Endodermal cell (in vitro differentiated cells): ENCODE measurements around the gene KLK12. TPM values are rescaled to one million over a fixed set of nuclear protein-coding genes. Genes with fewer than 3 reads are reported as not detected.
A peak's percentile ranks its signal among the peaks of the same experiment; 100 is the strongest.

Experiments
- DNase-seq: peaks from one replicate; pipeline ENCODE4 v3.0.0-alpha.2; 2017
- H3K27ac ChIP-seq: 2 replicates; pipeline ENCODE4 v1.5.1; 2013; ENCODE audit warnings: mild to moderate bottlenecking, low read depth, low read length, moderate library complexity
- H3K27me3 ChIP-seq: 2 replicates; pipeline ENCODE4 v1.6.1; 2013; ENCODE audit warnings: mild to moderate bottlenecking, low read length, moderate library complexity; ENCODE audit not compliant: insufficient read depth, control insufficient read depth, poor library complexity, severe bottlenecking
- H3K36me3 ChIP-seq: 2 replicates; pipeline ENCODE4 v1.7.0; 2013; ENCODE audit warnings: mild to moderate bottlenecking, low read length, moderate library complexity; ENCODE audit not compliant: control insufficient read depth, insufficient read depth
- H3K4me1 ChIP-seq: one replicate; pipeline ENCODE4 v1.7.0; 2013; ENCODE audit warnings: low read length; ENCODE audit not compliant: control insufficient read depth, insufficient read depth
- H3K4me3 ChIP-seq: 2 replicates; pipeline ENCODE4 v1.5.1; 2013; ENCODE audit warnings: mild to moderate bottlenecking, low read length, moderate library complexity
- H3K9ac ChIP-seq: 2 replicates; pipeline ENCODE4 v1.6.1; 2013; ENCODE audit warnings: mild to moderate bottlenecking, low read length, moderate library complexity; ENCODE audit not compliant: poor library complexity, severe bottlenecking; ENCODE audit errors: extremely low read depth
- H3K9me3 ChIP-seq: 2 replicates; pipeline ENCODE4 v1.6.1; 2013; ENCODE audit warnings: mild to moderate bottlenecking, low read length, moderate library complexity; ENCODE audit not compliant: control insufficient read depth
- H3K27ac Mint-ChIP-seq: 2 replicates; pipeline ENCODE4 v1.8.0; 2020; ENCODE audit warnings: mixed read lengths
- H3K27me3 Mint-ChIP-seq: 2 replicates; pipeline ENCODE4 v1.8.0; 2021; ENCODE audit warnings: mild to moderate bottlenecking, mixed read lengths; ENCODE audit not compliant: insufficient read depth
- H3K36me3 Mint-ChIP-seq: 2 replicates; pipeline ENCODE4 v1.8.0; 2020; ENCODE audit warnings: low read depth, mixed read lengths
- H3K4me1 Mint-ChIP-seq: 2 replicates; pipeline ENCODE4 v1.8.0; 2020; ENCODE audit warnings: mixed read lengths
- H3K4me3 Mint-ChIP-seq: 2 replicates; pipeline ENCODE4 v1.8.0; 2020; ENCODE audit warnings: mild to moderate bottlenecking, moderate library complexity, mixed read lengths
- H3K9me3 Mint-ChIP-seq: 2 replicates; pipeline ENCODE4 v1.8.0; 2020; ENCODE audit warnings: mild to moderate bottlenecking, mixed read lengths
- WGBS, 2 experiments: methylation state at CpG; one replicate each; pipeline versions ENCODE4 v1.1.5 to v1.1.7; 2013; ENCODE audit warnings: missing lambda C conversion rate in 2 of 2, mixed read lengths in 1 of 2; ENCODE audit not compliant: insufficient coverage in 1 of 2, insufficient read length in 1 of 2; 5-methylcytosine and 5-hydroxymethylcytosine counted together
- total RNA-seq, 2 donors: library from RNA; stranded (reverse); fragmentation: NEBNext Ultra II Directional in 1 of 2; extraction: Animal tissue kit (Norgen Biotek cat#: 25700) in 1 of 2; gene quantifications; 2 replicates in 1 of 2; 3 replicates in 1 of 2; pipeline ENCODE4 v1.2.1, GENCODE V29; 2021
- TF ChIP-seq, protein P1 (sequence below): fragments of 200-600 bp; sonication (generic); conservative IDR thresholded peaks from 2 replicates; pipeline ENCODE4 v1.5.0; 2021; ENCODE audit warnings: antibody characterized with exemption, mild to moderate bottlenecking

Gene KLK12
- total RNA-seq, 2 donors from 2014 or later: not detected

DNA sequence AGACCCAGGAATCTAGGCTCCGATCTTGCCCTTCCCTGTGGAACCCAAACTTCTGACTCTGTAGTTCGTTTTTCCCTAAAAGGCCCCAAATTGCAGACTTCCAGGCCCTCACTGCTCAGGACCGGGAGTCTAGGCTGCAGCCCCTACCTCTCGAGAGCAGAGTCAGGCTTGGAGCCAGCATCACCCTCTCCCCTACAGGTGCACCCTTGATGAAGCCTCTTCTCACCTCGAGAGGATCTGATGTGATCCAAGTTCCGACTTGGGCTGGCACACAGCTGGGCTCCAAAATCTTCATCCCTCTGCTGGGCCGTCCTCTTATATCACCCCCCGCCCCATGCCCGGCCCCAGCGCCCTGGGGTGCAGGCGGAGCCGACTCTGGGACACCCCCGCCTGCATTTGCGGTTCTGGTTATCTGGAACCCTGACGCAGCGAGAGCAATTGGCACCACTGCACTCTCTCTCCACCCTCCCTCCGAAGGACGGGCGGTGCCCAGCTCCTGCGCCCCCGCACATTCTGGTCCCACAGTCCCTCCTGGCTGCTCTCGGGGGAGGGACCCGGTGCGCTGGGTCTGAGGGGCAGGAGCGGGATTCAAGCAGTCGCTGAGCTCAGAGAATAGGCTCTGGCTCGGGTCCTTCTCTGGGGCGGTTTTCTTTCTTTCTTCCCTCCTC lies 51.0 kb downstream of the KLK12 start, which contains the start of gene KLK7:
Gene KLK7 (minus strand): TSS at position 293 of the 668 bp plus-strand sequence. CDS start 1,518 bp downstream, outside the sequence.
- H3K9me3 Mint-ChIP-seq: peaks cover 4% of the 10 kb centered on the region
- peaks cover 27% of the 10 kb centered on the region for H3K27me3 ChIP-seq
- H3K27me3 Mint-ChIP-seq: peaks cover 66% of the 10 kb centered on the region
- TF ChIP-seq, protein P1, sequence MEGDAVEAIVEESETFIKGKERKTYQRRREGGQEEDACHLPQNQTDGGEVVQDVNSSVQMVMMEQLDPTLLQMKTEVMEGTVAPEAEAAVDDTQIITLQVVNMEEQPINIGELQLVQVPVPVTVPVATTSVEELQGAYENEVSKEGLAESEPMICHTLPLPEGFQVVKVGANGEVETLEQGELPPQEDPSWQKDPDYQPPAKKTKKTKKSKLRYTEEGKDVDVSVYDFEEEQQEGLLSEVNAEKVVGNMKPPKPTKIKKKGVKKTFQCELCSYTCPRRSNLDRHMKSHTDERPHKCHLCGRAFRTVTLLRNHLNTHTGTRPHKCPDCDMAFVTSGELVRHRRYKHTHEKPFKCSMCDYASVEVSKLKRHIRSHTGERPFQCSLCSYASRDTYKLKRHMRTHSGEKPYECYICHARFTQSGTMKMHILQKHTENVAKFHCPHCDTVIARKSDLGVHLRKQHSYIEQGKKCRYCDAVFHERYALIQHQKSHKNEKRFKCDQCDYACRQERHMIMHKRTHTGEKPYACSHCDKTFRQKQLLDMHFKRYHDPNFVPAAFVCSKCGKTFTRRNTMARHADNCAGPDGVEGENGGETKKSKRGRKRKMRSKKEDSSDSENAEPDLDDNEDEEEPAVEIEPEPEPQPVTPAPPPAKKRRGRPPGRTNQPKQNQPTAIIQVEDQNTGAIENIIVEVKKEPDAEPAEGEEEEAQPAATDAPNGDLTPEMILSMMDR: no peak
- H3K9ac ChIP-seq: no peak within 1 kb of the TSS
- no peak within 1 kb of the TSS for H3K4me3 Mint-ChIP-seq
- H3K27ac ChIP-seq: no peak within 1 kb of the TSS
- no peaks in the 10 kb centered on the region for H3K9me3 ChIP-seq
- H3K36me3 ChIP-seq: no peaks in the 10 kb centered on the region
- 69 to 79% methylated on average over 18 to 28 of the region's 28 CpGs for WGBS, 2 experiments
- no peak within 1 kb of the TSS for H3K4me3 ChIP-seq
- no peak within 1 kb of the TSS for H3K27ac Mint-ChIP-seq
- no peaks in the 10 kb centered on the region for H3K4me1 ChIP-seq
- peak; percentile 60 for DNase-seq
- H3K4me1 Mint-ChIP-seq: no peaks in the 10 kb centered on the region
- no peaks in the 10 kb centered on the region for H3K36me3 Mint-ChIP-seq

DNA sequence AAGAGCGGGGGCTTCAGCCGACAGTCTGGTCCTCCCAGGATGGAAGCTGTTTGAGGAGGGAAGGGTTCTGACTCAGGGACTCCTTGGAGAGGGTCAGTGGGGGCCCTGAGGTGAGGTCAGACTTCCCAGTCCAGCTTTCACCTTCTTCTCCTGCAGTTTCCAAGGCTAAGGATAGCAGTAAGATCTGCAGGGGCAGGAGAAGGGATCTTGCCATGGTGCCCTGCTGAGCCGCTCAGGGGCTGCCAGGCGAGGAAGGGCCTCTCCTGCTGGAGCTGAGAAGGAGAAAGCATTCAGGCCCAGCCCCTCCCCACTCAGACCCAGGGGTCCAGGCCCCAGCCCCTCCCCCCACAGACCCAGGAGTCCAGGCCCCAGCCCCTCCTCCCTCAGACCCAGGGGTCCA lies 52.6 kb downstream of the KLK12 start:
- H3K9ac ChIP-seq: no peak overlapping the region
- 91% methylated on average over 4 of the region's 4 CpGs; no CpG with 5 or more reads in 1 of the 2 experiments for WGBS, 2 experiments
- no peaks in the 10 kb centered on the region for H3K36me3 ChIP-seq
- no peaks in the 10 kb centered on the region for H3K4me1 ChIP-seq
- H3K27me3 Mint-ChIP-seq: peaks cover 63% of the 10 kb centered on the region
- H3K27ac ChIP-seq: no peak overlapping the region
- TF ChIP-seq, protein P1: no peak
- no peaks in the 10 kb centered on the region for H3K4me1 Mint-ChIP-seq
- H3K9me3 Mint-ChIP-seq: peaks cover 4% of the 10 kb centered on the region
- no peak overlapping the region for H3K4me3 Mint-ChIP-seq
- peak; percentile 52 for DNase-seq
- H3K27ac Mint-ChIP-seq: no peak overlapping the region
- no peaks in the 10 kb centered on the region for H3K36me3 Mint-ChIP-seq
- H3K27me3 ChIP-seq: peaks cover 12% of the 10 kb centered on the region
- no peak overlapping the region for H3K4me3 ChIP-seq
- H3K9me3 ChIP-seq: no peaks in the 10 kb centered on the region

DNA sequence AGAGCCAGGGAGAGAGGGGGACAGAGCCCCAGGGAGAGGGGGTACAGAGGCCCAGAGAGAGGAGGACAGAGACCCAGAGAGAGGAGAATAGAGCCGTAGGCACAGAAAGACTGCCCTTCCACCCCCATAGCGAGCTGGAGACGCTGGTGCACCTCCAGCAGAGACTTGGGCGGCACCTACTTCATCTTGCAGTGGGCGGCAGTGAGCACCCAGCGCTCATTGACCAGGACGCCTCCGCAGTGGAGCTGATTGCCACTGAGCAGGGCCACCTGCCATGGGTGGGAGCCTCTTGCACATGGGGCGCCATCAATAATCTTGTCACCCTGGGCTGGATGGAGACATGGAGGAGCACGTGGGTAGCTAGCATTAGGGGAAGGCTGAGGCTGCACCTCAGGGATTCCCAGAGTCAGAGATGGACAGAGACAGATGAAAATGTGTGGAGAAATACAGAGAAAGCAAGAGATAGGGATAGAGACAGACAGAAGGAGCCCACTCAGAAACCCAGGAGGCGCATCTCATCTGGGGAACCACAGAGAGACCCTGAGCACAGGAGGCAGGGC lies 53.1 kb downstream of the KLK12 start:
- Histone ChIP-seq H3K9ac (no peak overlapping the region), H3K9me3 (no peaks in the 10 kb centered on the region), H3K27ac (no peak overlapping the region), H3K4me3 (no peak overlapping the region), H3K4me1 (no peaks in the 10 kb centered on the region), H3K27me3 (peaks cover 10% of the 10 kb centered on the region), H3K36me3 (no peaks in the 10 kb centered on the region)
- 70 to 74% methylated on average over 10 to 11 of the region's 11 CpGs for WGBS, 2 experiments
- Mint-ChIP-seq H3K9me3 (peaks cover 4% of the 10 kb centered on the region), H3K4me1 (no peaks in the 10 kb centered on the region), H3K4me3 (no peak overlapping the region), H3K36me3 (no peaks in the 10 kb centered on the region), H3K27ac (no peak overlapping the region), H3K27me3 (peaks cover 61% of the 10 kb centered on the region)
- peak; percentile 46 for DNase-seq
- TF ChIP-seq, protein P1: no peak
